Central memory CD4-positive, alpha-beta T cell (primary cell): Measurements from ENCODE around the gene KCP.

ENCODE experiments used
- DNase-seq: peaks from one replicate; pipeline ENCODE4 v3.0.0; 2022

Gene KCP

GRCh38 chr7:128838109-128838779 lies 72.3 kb downstream of the KCP start:
- DNase-seq = no peak

GRCh38 chr7:128837521-128837921 lies 73.0 kb downstream of the KCP start:
- DNase-seq = no peak

- no peak for DNase-seq
Measured at GRCh38 chr7:128836729-128837348, 73.7 kb downstream of the KCP start.

GRCh38 chr7:128835790-128836641 lies 74.5 kb downstream of the KCP start:
- no peak for DNase-seq

- DNase-seq = no peak
Measured at GRCh38 chr7:128835231-128835751, 75.2 kb downstream of the KCP start.

- no peak for DNase-seq
Measured at GRCh38 chr7:128833946-128834325, 76.6 kb downstream of the KCP start.

GRCh38 chr7:128833148-128833945 lies 77.2 kb downstream of the KCP start:
- DNase-seq = no peak

GRCh38 chr7:128832880-128833147 lies 77.7 kb downstream of the KCP start:
- no peak for DNase-seq

- no peak for DNase-seq
Measured at GRCh38 chr7:128831994-128832879, 78.3 kb downstream of the KCP start.

GRCh38 chr7:128831178-128831993 lies 79.1 kb downstream of the KCP start:
- DNase-seq = no peak

GRCh38 chr7:128830231-128831177 lies 80.0 kb downstream of the KCP start, which contains the start of gene FLNC:
Gene FLNC (plus strand): TSS chr7:128830406. CDS start chr7:128830638, 232 bp downstream.
- peak; percentile 17 for DNase-seq

GRCh38 chr7:128829391-128830166 lies 80.9 kb downstream of the KCP start:
- no peak for DNase-seq

- no peak for DNase-seq
Measured at GRCh38 chr7:128827971-128828711, 82.4 kb downstream of the KCP start.

GRCh38 chr7:128827248-128827958 lies 83.1 kb downstream of the KCP start:
- DNase-seq = no peak

GRCh38 chr7:128826916-128827247 lies 83.6 kb downstream of the KCP start:
- DNase-seq = no peak
